GM19023 (cell line): Measurements from ENCODE around the gene FAM53A.
"Not testable (repeated sequence)": the region's sequence is repeated elsewhere in the genome, so short reads cannot be mapped to it uniquely, and the experiment has no call there.

Experiments
- ATAC-seq: cut with Tn5 transposase; IDR thresholded peaks from one replicate; pipeline ENCODE4 v1.9.1; 2021; ENCODE audit warnings: mild to moderate bottlenecking, moderate library complexity; ENCODE audit not compliant: unreplicated experiment

FAM53A gene

GRCh38 chr4:1608821-1609500 is 75.2 kb downstream of the FAM53A start:
- no peak for ATAC-seq

DNA sequence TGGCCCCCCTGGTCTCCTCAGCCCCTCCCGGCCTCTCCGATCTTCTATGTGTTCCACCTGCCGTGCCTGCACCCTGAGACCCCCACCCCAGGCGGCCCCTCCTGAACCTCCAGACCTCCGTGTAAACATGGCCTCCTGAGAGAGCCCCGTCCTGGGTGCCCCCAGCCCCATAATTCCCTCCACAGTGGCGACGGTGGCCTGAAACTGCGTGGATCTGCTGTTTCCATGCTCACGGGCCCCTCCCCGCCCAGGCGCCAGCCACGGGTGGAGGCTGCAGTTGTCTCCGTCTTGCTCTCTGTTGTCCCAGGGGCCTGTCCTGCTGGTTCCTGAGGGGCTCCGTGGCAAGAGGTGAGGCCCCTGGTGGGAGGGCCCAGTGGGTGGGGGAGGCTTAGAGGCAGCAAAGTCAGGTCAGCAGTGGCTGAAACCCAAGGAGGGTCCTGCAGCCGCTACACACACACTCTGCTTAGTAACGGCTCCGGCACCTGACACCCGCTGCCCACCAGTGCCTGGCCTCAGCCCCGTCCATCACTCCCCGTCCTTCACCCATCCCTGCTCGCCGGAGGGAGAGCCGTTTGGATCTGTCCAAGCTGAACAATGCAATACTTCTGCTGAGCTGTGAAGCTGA is 75.8 kb downstream of the FAM53A start:
- ATAC-seq: no peak

DNA sequence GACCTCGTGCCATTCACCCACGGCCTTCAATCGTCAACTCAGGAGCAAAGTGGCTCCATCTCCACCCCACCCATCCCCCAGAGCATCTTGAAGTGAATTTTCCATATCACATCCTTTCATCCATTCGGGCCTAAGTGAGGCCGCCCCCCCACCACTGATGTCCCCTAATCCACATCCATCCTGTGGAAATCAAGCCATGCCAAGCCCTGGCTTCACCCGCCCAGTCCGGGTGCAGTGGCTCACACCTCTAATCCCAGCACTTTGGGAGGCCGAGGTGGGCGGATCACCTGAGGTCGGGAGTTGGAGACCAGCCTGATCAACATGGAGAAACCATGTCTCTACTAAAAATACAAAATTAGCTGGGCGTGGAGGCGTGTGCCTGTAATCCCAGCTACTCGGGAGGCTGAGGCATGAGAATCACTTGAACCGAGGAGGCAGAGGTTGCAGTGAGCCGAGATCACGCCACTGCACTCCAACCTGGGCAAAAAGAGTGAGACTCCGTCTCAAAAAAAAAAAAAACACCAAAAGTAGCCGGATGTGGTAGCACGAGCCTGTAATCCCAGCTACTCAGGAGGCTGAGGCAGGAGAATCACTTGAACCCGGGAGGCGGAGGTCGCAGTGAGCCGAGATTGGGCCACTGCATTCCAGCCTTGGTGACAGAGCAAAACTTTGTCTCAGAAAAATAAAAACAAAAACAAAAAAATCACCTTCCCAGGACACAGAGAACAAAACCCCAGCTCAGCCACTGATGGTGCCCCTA is 76.5 kb downstream of the FAM53A start:
- not testable (repeated sequence) for ATAC-seq

DNA sequence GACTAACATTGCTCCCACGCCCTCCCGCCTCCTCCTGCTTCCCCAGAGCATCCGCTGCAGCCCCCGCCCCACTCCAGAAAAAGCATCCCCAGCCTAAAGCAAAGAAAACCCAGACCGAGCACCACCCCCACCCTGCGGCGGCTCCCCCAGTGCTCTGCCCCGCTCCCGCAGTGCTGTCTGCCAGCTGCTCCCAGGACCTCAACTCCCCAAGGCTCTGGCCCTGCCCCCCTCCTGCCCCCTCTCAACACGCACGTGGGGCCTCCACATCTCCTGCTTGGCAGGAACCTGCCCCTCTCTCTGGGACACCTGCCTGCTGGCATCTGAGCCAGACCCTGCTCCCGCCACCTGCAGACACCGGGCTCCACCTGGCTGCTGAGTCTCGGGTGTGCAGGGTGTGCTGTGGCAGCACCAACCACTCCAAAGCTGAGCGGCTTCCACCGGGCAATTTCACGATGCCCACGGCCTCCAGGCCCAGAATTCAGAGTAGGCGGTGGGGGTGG is 79.4 kb downstream of the FAM53A start:
- no peak for ATAC-seq

GRCh38 chr4:1604181-1604705 is 79.9 kb downstream of the FAM53A start:
- no peak for ATAC-seq

DNA sequence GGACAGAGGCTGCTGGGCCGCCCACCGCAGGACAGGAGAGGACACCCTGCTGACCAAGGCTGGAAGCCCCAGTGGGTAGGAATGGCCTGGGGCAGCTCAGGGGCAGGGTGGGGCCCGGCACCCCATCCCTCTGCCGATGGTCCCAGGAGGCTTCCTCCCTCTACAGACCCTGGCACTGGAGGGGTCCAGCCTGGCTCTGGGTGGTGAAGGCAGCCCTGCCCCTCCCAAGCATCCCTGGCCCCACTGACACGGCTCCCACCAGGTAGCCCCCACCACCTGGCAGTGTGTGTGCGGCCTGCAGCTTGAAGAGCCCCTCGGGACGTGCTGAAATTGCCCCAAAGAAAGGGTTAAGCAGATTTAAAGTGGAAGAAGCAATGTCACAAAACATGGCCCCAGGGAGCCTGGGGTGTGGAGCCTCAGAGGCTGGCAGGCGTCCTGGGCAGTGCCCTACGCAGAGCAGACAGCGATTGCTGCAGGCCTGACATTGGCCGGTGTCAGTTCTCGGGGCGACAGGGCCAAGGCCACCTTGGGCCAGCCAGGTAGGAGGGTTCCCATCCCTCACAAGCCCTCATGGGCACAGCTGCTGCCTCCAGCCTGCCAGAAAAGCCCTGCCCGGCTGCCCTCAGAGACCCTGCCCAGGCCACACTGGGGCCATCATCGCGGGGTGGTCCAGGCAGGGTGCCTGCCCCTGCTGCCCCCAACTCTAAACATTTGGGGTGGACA is 80.5 kb downstream of the FAM53A start:
- ATAC-seq: no peak

DNA sequence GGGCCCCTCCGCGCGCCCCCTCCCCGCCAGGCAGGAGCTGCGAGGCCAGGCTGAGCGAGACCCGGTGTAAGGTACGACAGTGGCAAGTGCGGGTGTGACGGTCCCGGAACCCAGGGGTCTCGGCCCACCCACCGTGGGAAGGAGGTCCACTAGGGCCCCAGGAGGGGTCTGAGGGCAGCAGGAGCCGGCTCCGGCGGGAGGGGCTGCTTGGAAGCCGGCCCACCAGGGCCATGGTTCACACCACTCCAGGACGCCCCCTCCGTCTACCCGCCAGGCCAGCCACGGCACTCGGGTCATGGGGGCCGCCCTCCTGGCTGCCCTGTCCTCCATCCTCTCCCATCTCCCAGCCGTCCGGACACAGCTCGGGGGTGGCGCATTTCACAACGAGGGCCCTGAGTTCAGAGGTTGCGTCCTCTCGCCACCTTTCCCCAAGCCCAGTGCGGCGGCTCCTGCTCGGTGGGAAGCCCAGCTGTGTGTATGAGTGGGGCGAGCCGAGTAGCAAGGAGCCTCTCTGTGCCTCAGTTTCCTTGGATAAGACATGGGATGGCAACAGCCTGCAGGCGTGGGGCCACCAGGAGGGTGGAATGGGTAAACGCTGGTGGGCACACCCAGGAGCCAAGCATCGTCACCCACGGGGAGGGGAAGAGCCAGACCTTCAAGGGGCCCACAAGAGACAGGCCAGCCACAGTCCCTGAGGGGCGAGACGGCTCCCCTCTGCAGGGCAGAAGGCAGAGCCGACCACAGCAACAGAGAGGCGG is 81.3 kb downstream of the FAM53A start:
- no peak for ATAC-seq

DNA sequence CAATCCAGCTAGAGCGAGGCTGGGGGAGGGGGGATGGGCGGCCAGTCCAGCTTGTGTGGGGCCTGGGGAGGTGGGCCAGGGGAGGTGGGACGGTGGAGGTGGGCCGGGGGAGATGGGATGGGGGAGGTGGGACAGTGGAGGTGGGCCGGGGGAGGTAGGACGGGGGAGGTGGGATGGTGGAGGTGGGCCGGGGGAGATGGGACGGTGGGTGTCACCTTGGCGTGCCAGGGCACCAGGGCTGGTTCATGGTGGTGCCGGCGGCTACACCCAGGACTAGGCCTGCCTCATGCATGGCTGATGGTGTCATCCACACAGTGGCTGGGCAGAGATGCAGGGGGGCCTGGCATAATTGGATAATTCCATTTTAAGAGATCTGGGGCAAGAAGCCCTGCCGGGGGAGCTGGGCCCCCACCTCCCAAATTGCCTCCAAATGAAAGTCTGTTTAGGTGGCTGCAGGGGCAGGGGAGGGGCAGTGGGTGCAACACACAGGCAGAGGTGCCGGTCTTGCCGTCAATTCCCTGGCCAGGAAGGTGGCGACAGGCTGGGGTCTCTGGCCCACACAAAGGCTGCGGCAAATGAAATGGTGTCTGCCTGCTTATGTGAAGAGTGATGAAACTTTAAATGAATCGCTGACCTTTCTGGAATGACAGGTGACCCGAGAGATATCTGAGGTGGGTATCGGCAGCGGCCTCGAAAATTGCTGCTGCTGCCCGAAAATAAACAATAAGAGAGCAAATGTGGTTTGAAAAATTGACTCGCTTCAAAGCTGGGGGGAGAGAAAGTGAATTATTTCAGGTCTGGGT is 82.1 kb downstream of the FAM53A start:
- ATAC-seq: no peak

DNA sequence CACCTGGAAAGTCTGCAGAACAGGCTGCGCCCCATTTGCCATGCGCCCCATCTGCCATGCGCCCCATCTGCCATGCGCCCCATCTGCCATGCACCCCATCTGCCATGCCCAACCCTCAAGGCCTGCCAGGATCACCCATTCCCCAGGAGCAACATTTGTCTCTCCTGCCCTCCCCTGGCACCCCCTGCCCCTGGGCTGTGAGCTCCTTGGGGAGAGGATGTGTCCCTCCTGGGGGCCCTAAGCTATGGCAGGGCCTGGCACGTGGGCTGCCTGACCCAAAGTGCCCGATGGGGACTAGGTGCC is 82.6 kb downstream of the FAM53A start:
- no peak for ATAC-seq

GRCh38 chr4:1600811-1601532 is 83.1 kb downstream of the FAM53A start:
- ATAC-seq: no peak

DNA sequence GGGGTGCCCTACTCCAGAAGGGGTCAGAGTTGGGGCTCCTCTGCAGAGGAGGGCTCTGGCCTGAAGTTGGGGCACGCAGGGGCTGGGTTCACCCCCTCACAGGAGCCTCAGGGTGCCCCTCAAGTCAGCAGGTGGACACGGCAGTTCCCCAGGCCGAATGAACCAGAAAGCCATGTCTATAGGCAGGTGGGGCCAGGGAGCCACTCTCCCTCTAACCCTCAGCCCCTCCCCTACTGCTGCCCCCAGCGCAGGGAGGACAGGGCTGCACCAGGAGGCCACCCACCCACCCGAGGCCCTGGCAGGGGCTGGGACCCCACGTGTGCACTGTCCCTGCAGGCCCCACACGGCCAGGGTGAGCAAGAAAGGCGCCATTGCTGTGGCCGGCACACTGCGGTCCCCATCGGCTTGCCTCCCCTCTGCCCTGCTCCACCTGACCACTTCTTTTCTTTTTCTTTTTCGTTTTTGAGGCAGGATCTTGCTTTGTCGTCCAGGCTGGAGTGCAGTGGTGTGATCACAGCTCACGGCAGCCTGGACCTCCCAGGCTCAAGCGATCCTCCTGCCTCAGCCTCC is 83.8 kb downstream of the FAM53A start:
- no peak for ATAC-seq

- ATAC-seq: no peak
Observed at GRCh38 chr4:1599491-1600210, 84.5 kb downstream of the FAM53A start.

DNA sequence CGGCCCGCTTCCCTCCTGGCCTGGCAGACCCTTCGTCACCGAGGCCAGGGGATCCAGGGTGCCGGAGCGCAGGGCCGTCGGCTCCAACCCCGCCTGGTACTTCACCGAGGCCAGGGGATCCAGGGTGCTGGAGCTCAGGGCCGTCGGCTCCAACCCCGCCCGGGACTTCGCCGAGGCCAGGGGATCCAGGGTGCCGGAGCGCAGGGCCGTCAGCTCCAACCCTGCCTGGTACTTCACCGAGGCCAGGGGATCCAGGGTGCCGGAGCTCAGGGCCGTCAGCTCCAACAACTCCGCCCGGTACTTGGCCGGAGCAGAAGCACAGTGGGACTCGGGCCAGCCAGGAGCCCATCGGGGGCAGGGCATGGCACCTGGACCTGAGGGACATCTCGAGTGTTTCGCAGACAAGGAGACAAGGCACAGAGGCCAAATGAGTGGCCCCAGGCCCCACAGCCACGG is 85.1 kb downstream of the FAM53A start:
- no peak for ATAC-seq

DNA sequence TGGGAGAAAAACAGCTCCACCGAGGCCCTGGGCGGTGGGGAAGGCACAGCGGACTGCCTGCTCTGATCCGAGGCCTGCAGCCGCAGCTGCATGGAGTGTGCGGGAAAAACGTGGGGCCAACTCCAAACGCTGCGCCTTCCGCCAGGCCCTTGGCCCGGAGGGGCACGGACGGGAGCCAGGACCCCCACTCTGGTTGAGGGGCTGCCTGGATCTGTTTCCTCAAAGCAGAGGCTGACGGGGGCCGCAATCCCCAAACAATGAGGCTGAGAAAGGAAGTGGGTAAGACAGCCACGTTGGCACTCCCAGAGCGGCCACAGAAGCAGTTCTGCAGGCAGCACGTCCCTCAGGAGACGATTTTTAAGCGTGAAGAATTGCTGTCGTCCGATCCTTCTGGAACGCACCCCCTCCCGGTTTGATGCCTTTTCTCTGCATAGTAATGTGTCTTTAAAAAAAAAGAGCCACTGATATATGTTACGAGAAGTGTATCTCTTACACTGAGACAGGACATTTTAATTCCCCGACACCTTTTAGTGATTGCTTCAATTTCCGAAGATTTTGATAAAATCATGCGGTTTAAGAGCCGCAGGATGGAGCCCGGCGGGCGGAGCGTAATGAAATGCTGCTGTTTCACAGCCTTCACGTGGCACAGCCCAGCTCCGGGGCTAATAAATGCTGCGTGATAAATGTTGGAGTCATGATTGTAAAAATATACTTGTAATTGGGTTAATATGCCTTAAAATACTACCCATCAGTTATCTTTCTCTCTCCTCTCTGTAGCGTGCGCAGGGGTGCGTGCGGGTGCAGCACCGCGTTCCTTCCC is 85.7 kb downstream of the FAM53A start:
- no peak for ATAC-seq

GRCh38 chr4:1597021-1597931 is 86.8 kb downstream of the FAM53A start:
- no peak for ATAC-seq

DNA sequence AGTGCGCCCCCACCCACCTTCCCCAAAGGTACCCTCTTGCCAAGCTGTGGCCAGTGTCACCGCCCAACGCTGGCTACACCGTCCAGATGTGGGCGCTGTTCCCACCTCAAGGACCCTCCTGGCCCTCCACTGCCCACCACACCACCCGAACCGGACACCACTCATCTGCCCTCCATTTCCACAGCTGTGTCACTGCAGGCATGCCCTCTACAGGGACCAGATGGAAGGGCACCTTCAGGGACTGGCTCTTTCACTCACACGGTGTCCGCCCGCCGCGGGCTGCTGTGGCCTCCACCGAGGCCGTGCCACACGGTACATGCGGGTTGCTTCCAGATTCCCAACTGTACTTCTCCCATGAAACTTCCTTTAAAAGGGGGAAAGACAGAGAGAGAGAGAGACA is 87.7 kb downstream of the FAM53A start:
- no peak for ATAC-seq
